SK-N-MC (cell line): Measurements from ENCODE around the gene ZMYND15.

ENCODE experiments used
- EZH2 ChIP-seq: fragments of 200-600 bp; sonication (generic); IDR thresholded peaks from one replicate; pipeline ENCODE4 v1.6.1; 2017; ENCODE audit warnings: antibody characterized with exemption
- POLR2AphosphoS5 ChIP-seq: IDR thresholded peaks from 2 replicates; pipeline ENCODE4 v1.6.1; 2012; ENCODE audit warnings: mild to moderate bottlenecking, low read depth, low read length, borderline replicate concordance

- TF ChIP-seq EZH2 = no peak
- no peak for TF ChIP-seq POLR2AphosphoS5
These were observed 34.6 kb upstream of the ZMYND15 start for GRCh38 chr17:4704991-4705390.
